SK-N-SH treated with all-trans-retinoic acid at 6 μM for 48 hours (cell line): Measurements from ENCODE around the gene MVD.

Source experiments
- CSDC2 ChIP-seq: fragments of 250-450 bp; sonication (Bioruptor Pico); IDR thresholded peaks from 2 replicates; pipeline ENCODE4 v1.5.0; 2020; ENCODE audit warnings: mild to moderate bottlenecking, moderate library complexity
- ISL1 ChIP-seq: fragments of 250-450 bp; sonication (Bioruptor Pico); IDR thresholded peaks from 2 replicates; pipeline ENCODE4 v2.1.2; 2022; ENCODE audit warnings: mild to moderate bottlenecking, moderate library complexity
- TCF4 ChIP-seq: fragments of 250-450 bp; sonication (Bioruptor Pico); IDR thresholded peaks from 2 replicates; pipeline ENCODE4 v1.8.0; 2021; ENCODE audit warnings: mild to moderate bottlenecking, moderate library complexity, borderline replicate concordance
- ZFP3 ChIP-seq: fragments of 250-450 bp; sonication (Bioruptor Pico); IDR thresholded peaks from 2 replicates; pipeline ENCODE4 v1.5.0; 2020; ENCODE audit warnings: mild to moderate bottlenecking, moderate library complexity

GRCh38 chr16:88694221-88695087 lies 31.6 kb upstream of the MVD start:
- TF ChIP-seq CSDC2 (CRISPR knock-in tag) = no peak
- TF ChIP-seq TCF4 (CRISPR knock-in tag) = no peak
- no peak for TF ChIP-seq ZFP3 (CRISPR knock-in tag)
- TF ChIP-seq ISL1 = no peak
